ENCODE data around the gene TSPAN4. TPM values are rescaled to one million over a fixed set of nuclear protein-coding genes. Genes with fewer than 3 reads are reported as not detected.

TSPAN4 gene
- polyA plus RNA-seq, 4 donors, result 5.1 to 53.3 (median 10.2) TPM

Other genes starting within 250 kb of the TSPAN4 start
- gene IRF7, start 226.9 kb upstream of the TSPAN4 start, polyA plus RNA-seq, result 100 to 1,000 TPM in 2 of 4 donors, 10 to 100 TPM in 2; 14.5 to 115 (median 73.1) TPM
- 1,000 to 10,000 TPM in 1 of 4 donors, 100 to 1,000 TPM in 3; 112 to 1,182 (median 936) TPM for gene CDHR5, start 217.9 kb upstream of the TSPAN4 start, polyA plus RNA-seq
- gene SCT, start 215.7 kb upstream of the TSPAN4 start, polyA plus RNA-seq, result 100 to 1,000 TPM in 1 of 4 donors, 10 to 100 TPM in 2, 1 to 10 TPM in 1; 4.8 to 114 (median 22.3) TPM
- 1 to 10 TPM in 2 of 4 donors, under 1 TPM in 2; 0.51 to 1.4 (median 1.1) TPM for gene DRD4, start 205.6 kb upstream of the TSPAN4 start, polyA plus RNA-seq
- gene DEAF1, start 147.6 kb upstream of the TSPAN4 start, polyA plus RNA-seq, result 10 to 100 TPM; 18.2 to 39.6 (median 29.4) TPM
- gene TMEM80, start 147.0 kb upstream of the TSPAN4 start, polyA plus RNA-seq, result 10 to 100 TPM; 11.9 to 35.4 (median 21.2) TPM
- gene EPS8L2, start 136.6 kb upstream of the TSPAN4 start, polyA plus RNA-seq, result 1,000 to 10,000 TPM in 2 of 4 donors, 100 to 1,000 TPM in 1, 10 to 100 TPM in 1; 90.2 to 1,255 (median 670) TPM
- 100 to 1,000 TPM in 3 of 4 donors, 10 to 100 TPM in 1; 97.9 to 188 (median 174) TPM for gene TALDO1, start 95.4 kb upstream of the TSPAN4 start, polyA plus RNA-seq
- 10 to 100 TPM; 12.2 to 55.6 (median 29.8) TPM for gene GATD1, start 65.4 kb upstream of the TSPAN4 start, polyA plus RNA-seq
- gene CEND1, start 52.8 kb upstream of the TSPAN4 start, polyA plus RNA-seq, result 1 to 10 TPM in 1 of 4 donors, under 1 TPM in 1, not detected in 2; 0.22 to 3.3 TPM
- 10 to 100 TPM; 10.5 to 21.9 (median 10.8) TPM for gene SLC25A22, start 44.6 kb upstream of the TSPAN4 start, polyA plus RNA-seq
- 10 to 100 TPM; 14.5 to 47.0 (median 28.6) TPM for gene PIDD1, start 37.6 kb upstream of the TSPAN4 start, polyA plus RNA-seq
- 1,000 to 10,000 TPM; 1,144 to 2,714 (median 1,335) TPM for gene RPLP2, start 32.9 kb upstream of the TSPAN4 start, polyA plus RNA-seq
- 100 to 1,000 TPM in 3 of 4 donors, 10 to 100 TPM in 1; 66.2 to 250 (median 162) TPM for gene PNPLA2, start 23.9 kb upstream of the TSPAN4 start, polyA plus RNA-seq
- 10 to 100 TPM; 38.7 to 88.8 (median 65.2) TPM for gene CRACR2B, start 14.9 kb upstream of the TSPAN4 start, polyA plus RNA-seq
- 100 to 1,000 TPM; 187 to 359 (median 284) TPM for gene CD151, start 9.9 kb upstream of the TSPAN4 start, polyA plus RNA-seq
- 100 to 1,000 TPM in 3 of 4 donors, 10 to 100 TPM in 1; 82.9 to 140 (median 132) TPM for gene POLR2L, start 323 bp upstream of the TSPAN4 start, polyA plus RNA-seq
- 10 to 100 TPM; 13.6 to 94.4 (median 42.1) TPM for gene CHID1, start 68.0 kb downstream of the TSPAN4 start, polyA plus RNA-seq
- gene AP2A2, start 83.0 kb downstream of the TSPAN4 start, polyA plus RNA-seq, result 10 to 100 TPM; 30.5 to 67.3 (median 45.0) TPM
- under 1 TPM in 3 of 4 donors, not detected in 1; 0.09 to 0.34 (median 0.22) TPM for gene MUC6, start 193.9 kb downstream of the TSPAN4 start, polyA plus RNA-seq
- gene MUC2, start 232.0 kb downstream of the TSPAN4 start, polyA plus RNA-seq, result 100 to 1,000 TPM in 1 of 4 donors, 10 to 100 TPM in 1, 1 to 10 TPM in 2; 3.0 to 239 (median 30.8) TPM

Measured in small intestine (tissue), 4 donors.